BE2C (cell line): Measurements from ENCODE around the gene CRYBB3.
"Not testable (repeated sequence)": the region's sequence is repeated elsewhere in the genome, so short reads cannot be mapped to it uniquely, and the experiment has no call there.

Experiments used
- DNase-seq: peaks from one replicate; pipeline ENCODE4 v3.0.0-alpha.2; 2020
- H3K27me3 ChIP-seq: fragments of 250-450 bp; sonication (Bioruptor Pico); 2 replicates; pipeline ENCODE4 v1.5.1; 2020; ENCODE audit warnings: mild to moderate bottlenecking
- H3K36me3 ChIP-seq: fragments of 250-450 bp; sonication (Bioruptor Pico); 2 replicates; pipeline ENCODE4 v1.5.1; 2020; ENCODE audit warnings: mild to moderate bottlenecking
- H3K4me1 ChIP-seq: fragments of 250-450 bp; sonication (Bioruptor Pico); 2 replicates; pipeline ENCODE4 v1.5.1; 2020
- H3K4me3 ChIP-seq: 2 replicates; pipeline ENCODE4 v1.5.1; 2011; ENCODE audit warnings: low read depth, low read length
- H3K9me3 ChIP-seq: fragments of 250-450 bp; sonication (Bioruptor Pico); 2 replicates; pipeline ENCODE4 v1.5.1; 2020
- TF ChIP-seq, protein P1 (sequence below): IDR thresholded peaks from 2 replicates; pipeline ENCODE4 v1.5.1; 2012; ENCODE audit warnings: mild to moderate bottlenecking, low read depth, low read length

Gene CRYBB3

DNA sequence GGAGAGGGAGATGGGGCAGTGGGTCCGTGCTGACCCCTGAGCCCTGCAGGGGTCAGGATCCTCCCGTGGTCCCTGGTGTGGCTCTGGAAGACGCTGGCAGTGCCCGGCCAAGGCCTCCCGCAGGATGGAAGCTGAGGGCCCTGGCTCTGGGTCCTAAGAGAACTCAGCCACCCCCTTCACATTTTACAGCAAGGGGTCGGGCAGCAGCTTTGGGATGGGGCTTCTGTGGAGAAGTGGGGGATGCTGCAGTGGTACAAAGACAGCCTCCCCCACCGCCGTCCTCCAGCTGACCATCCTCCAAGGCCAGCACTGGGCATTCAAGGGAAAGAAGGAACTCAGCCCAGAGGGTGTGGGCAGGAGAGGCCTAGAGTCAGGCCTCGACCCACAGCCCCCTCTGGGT lies 21.8 kb upstream of the CRYBB3 start:
- DNase-seq: no peak
- Histone ChIP-seq H3K4me3 (no peak overlapping the region), H3K9me3 (no peaks in the 10 kb centered on the region), H3K4me1 (no peaks in the 10 kb centered on the region), H3K27me3 (no peaks in the 10 kb centered on the region), H3K36me3 (no peaks in the 10 kb centered on the region; the same call in 1 of the 2 replicates)
- TF ChIP-seq, protein P1, sequence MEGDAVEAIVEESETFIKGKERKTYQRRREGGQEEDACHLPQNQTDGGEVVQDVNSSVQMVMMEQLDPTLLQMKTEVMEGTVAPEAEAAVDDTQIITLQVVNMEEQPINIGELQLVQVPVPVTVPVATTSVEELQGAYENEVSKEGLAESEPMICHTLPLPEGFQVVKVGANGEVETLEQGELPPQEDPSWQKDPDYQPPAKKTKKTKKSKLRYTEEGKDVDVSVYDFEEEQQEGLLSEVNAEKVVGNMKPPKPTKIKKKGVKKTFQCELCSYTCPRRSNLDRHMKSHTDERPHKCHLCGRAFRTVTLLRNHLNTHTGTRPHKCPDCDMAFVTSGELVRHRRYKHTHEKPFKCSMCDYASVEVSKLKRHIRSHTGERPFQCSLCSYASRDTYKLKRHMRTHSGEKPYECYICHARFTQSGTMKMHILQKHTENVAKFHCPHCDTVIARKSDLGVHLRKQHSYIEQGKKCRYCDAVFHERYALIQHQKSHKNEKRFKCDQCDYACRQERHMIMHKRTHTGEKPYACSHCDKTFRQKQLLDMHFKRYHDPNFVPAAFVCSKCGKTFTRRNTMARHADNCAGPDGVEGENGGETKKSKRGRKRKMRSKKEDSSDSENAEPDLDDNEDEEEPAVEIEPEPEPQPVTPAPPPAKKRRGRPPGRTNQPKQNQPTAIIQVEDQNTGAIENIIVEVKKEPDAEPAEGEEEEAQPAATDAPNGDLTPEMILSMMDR: no peak

DNA sequence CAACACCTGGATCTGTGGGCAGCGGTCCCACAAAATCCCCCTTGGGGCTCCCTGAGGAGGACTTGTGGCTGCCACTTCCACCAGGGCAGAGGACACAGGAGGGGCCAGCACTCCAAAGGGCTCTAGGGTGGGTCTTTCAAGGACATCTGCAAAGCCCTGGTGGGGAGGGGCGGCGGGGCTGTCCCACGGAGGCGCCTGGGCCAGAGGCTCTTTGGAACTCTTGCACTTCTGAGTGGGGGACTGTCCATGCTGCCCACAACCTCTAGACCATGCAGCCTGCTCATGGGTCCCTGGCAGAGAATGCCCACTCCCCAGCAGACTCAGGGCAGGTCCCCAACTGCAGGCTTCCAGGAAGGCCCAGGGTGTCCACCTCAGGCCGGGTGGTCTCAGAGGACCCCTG lies 21.3 kb upstream of the CRYBB3 start:
- not testable (repeated sequence) for H3K36me3 ChIP-seq, DNase-seq, H3K4me1 ChIP-seq, H3K4me3 ChIP-seq, H3K27me3 ChIP-seq, H3K9me3 ChIP-seq

DNA sequence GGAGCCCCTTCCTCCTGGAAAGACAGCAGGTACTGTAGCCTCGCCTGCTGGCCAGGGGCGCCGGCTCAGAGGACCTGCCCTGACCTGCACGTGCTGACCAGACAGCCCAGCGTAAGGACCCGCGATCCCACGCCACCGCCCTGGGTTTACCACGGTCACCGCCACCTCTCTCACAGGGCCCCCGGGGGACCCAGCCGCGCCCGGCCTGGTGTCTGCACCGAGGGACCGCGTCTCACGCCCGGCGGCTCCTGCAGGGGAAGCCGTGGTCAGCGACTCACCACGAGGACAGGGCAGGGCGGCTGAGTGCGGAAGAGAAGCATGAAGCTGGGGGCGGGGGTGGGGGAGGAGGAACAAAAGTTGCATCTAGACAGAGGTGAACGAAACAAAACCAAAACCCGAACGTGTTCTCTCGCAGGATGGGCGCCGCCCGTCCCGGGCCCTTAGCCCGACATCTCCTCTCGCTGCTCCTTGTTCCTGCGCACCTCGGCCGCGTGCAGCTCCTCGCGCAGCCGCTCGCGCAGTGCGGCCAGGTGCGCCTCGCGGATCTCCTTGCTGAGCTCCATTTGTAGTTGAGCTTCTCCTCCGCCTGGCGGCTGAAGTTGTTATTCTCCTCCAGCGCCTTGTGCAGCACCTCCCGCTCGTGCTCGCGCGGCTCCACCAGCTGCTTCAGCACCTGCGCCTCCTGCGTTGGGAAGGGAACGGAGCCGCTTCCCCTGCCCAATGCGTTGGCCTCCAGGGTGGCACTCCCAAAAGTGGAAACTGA lies 20.6 kb upstream of the CRYBB3 start:
- DNase-seq, H3K9me3 ChIP-seq, H3K36me3 ChIP-seq, H3K4me3 ChIP-seq, H3K27me3 ChIP-seq, H3K4me1 ChIP-seq: not testable (repeated sequence)

- H3K36me3 ChIP-seq: no peaks in the 10 kb centered on the region
- H3K4me1 ChIP-seq: no peaks in the 10 kb centered on the region
- no peak for DNase-seq
- H3K9me3 ChIP-seq: no peaks in the 10 kb centered on the region
- no peak overlapping the region for H3K4me3 ChIP-seq
- no peaks in the 10 kb centered on the region for H3K27me3 ChIP-seq
- TF ChIP-seq, protein P1: no peak
Observed at GRCh38 chr22:25182131-25183110, 17.2 kb upstream of the CRYBB3 start.

GRCh38 chr22:25183949-25184619 lies 15.6 kb upstream of the CRYBB3 start:
- H3K4me3 ChIP-seq: no peak overlapping the region
- H3K9me3 ChIP-seq: no peaks in the 10 kb centered on the region
- no peaks in the 10 kb centered on the region for H3K36me3 ChIP-seq
- no peak for DNase-seq
- no peaks in the 10 kb centered on the region for H3K4me1 ChIP-seq
- H3K27me3 ChIP-seq: no peaks in the 10 kb centered on the region
- TF ChIP-seq, protein P1: no peak

- TF ChIP-seq, protein P1: no peak
- Histone ChIP-seq H3K4me1 (no peaks in the 10 kb centered on the region), H3K4me3 (no peak overlapping the region), H3K36me3 (no peaks in the 10 kb centered on the region), H3K9me3 (no peaks in the 10 kb centered on the region), H3K27me3 (no peaks in the 10 kb centered on the region)
- DNase-seq: no peak
Observed at GRCh38 chr22:25186140-25186539, 13.5 kb upstream of the CRYBB3 start.

- no peaks in the 10 kb centered on the region for H3K9me3 ChIP-seq
- H3K4me3 ChIP-seq: no peak overlapping the region
- H3K27me3 ChIP-seq: no peaks in the 10 kb centered on the region
- no peaks in the 10 kb centered on the region for H3K4me1 ChIP-seq
- H3K36me3 ChIP-seq: no peaks in the 10 kb centered on the region
- TF ChIP-seq, protein P1: no peak
- no peak for DNase-seq
Observed at GRCh38 chr22:25187469-25187868, 12.2 kb upstream of the CRYBB3 start.
